ENCODE results near the gene ZNF436.

The ZNF436 gene

DNA sequence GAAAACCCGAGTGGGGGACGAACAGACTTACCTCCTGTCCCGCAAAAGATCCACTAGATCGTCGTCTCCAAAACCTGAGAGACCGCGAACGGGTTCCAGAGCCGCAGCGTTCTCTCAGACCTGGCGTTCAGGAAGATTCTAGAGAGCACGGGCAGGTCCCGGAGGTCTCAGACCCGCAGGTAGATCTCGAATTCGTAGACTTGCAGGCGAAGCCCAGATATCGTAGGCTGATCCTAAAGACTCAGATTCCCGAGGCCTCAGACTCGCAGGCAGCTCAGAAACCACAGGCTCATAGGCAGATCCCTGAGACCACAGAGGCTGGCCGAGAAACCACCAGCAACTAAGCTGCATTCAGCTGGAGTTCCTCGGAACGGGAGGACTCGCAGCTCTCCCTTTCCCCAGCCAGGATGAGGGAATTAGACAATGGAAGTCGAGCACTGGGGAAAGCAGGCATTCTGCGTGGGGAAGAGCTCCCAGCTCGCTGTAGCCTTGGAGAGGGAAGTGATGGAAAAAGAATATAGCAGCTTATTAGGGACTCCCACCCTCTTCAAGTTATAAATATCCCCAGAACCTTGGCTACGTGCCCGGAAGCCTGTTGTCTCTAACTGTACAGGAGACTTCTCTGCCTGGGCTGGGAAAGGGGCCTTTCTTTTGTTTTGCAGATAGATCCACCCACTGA is at the start of gene ZNF436:
ZNF436 (minus strand) TSS at position 502 of the 679 bp plus-strand sequence. CDS start 1,831 bp downstream, outside the sequence.
- peak; percentile 28 for DNase-seq

DNA sequence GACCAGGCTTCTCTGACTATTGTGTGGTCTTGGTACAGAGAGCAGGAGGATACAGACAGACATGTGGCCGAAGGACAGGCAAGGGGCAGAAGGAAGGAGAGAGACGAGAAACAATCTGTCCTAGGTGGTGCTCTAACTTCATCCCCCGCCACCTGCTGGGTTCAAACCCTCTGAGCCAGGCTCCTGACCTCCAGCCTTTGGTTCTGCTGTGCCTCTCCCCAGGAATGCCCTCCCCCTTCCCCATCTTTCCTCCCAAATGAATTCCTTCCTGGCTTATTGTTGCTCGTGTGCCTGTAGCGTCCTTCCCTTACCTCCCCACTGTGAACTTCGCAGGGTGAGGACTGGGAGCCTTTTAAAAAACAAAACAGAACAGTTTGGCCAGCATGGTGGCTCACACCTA is 49.5 kb upstream of the ZNF436 start:
- no peak for DNase-seq

DNA sequence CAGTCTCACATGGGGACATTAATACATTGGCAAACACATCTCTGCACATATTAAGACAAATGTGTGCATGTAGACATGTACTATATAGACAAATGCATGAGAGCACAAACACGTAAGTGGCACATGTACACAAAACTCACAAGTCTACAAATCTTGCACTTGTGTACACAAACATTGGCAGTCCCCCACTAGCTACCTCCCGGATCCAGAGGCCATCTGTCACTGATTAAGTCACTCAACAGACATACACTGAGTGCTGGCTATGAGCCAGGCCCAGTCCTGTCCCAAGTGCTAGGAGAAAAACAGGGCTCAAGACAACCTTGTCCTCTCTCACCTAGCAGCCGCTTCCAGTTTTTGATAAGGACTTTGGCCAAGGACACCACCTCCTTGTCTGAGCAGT is 47.9 kb upstream of the ZNF436 start:
- DNase-seq: no peak

DNA sequence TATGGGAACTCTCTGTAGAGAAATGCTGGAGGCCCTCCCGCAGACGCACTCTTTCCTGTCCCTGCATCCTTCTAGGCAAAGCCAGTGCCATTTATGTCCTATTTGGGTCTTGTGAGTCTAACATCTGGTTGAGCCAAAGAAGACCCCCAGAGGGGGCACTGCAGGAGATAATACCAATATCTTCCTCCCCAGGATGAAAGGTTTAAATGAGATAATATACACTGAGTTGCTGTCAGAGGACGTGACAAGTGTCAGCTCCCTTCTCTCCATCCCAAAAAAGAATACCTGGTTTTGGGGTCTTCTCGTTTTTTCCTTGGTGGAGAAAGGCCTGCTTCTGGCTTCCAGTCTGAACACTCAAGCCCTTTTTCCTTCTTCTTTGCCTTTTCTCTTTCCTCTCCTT is 47.3 kb upstream of the ZNF436 start:
- DNase-seq: no peak

DNA sequence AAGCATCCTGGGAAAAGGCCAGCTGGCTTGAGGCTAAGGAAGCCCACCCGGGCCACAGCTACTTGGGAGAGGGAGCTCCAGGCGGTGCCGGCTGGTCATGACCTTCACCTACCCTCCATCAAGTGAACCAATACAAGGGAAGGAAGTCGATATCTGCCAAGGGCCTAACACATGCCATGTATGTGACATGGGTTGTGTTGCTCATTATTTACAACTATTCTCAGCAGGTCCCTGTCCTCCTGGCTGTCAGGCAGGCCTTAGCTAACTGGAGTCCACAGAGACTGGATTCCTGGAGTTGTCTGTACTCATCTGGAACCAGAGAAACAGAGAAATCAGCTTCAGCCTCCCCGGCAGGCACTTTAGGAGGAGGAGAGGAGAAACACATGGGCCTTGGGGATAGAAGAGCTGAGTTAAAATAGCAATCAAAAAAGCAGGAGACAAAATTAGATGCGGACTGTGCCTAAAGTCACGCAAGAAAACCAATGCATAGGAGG is 39.2 kb upstream of the ZNF436 start:
- no peak for DNase-seq

DNA sequence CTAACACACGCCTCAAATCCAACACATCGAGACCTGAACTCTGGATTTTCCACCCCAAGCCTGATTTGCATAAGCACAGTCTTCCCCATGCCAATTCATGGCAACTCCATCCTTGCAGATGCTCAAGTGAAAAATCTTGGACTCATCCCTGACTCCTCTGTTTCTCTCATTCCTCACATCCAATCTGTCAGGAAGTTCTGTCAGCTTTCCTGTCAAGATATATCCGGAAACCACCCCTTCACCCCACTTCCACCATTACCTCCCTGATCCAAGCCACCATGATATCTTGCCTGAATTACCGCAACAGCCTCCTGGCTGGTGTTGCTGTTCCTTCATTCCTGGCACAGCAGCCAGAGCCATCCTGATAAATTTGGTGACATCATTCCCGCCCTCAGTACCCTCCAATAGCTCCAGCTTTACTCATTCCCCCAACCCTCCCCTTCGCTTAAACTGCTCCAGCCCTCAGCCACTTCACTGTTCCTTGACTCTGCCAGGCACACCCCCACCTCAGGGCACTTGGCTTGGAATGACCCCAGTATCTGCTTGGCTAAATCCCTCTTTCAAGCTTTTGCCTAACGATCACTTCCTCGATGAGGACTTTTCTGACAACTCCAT is 37.5 kb upstream of the ZNF436 start:
- DNase-seq: no peak

DNA sequence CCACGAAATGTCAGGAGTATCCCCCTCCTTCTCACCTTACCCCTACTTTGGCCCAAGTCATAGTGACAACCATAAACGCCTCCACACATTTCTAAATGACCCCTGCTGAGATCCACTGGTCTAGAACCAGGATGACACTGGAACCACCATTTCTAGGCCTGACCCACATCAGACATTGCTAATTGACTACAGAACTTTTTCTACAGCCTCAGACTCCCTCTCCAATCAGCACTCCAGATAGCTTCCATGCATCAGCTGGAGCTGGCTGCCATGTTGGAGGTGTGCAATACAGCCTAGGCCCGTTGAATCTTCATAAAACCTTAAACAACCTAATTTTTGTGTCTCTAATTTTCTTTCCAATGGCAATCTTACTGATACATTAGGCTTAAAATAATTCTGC is 36.3 kb upstream of the ZNF436 start:
- DNase-seq: no peak

DNA sequence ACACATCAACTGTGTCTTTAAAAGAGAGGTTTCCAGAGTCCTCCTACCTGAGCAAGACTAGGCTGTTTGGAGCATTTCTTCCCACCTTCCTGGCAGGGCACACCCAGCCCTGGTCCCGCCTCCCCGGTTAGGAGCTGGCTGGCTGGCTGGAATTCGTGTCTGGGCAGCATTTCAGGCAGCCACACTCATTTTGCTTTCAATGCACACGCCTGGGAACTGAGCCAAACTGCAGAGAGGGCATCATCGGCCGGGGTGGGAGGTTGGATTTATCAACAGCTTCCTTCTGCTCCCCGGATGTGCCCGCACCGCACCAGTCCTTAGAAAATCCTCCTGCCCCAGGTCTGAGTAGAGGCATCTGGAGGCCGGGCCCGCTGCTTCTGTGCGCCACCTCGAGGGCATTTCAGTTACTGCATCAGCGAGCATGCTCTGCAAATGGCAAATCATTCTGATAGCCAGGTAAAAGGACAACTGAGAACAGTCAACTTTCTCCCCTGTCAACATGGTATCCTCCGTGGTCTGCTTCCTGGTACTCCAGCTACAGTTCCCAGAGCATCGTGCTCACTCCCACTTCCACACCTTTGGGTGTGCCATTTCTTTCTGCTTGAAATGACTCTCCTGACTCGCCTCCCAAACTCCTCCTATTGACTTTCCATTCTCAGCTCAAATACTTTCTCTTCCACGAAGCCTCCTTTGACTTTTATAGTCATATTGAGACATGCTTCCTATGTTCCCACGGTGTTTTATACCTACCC is 34.3 kb upstream of the ZNF436 start:
- peak; percentile 85 for DNase-seq

DNA sequence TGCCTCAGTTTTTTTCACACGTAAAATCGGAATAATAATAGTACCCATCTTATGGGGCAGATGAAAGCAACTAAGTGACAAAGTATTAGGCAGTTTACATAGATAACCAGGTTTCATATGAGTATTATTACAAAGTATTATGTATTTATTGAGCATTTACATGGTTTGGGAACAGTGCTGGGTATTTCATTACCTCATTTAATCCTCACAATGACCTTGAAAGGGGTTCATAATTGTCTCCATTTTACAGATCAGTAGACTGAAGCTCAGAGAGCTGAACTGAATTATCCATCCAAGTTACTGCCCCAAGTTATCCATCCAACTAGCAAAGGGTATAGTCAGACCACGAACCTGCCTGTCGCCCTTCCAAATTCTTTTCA is 33.7 kb upstream of the ZNF436 start:
- DNase-seq: no peak

DNA sequence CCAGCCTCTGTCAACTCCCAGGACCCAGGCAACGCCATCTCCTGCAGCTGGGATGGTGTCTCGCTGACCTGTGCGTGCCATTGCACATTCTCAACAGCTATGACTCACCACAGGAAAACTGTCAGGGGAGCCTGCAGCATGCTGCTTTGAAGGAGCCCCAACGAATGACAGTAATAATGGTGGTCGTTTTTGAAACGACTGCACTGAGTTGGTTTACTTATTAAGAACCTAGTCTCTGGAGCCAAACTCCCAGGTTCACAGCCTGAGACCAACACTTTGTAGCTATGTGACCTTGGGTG is 33.4 kb upstream of the ZNF436 start:
- no peak for DNase-seq

DNA sequence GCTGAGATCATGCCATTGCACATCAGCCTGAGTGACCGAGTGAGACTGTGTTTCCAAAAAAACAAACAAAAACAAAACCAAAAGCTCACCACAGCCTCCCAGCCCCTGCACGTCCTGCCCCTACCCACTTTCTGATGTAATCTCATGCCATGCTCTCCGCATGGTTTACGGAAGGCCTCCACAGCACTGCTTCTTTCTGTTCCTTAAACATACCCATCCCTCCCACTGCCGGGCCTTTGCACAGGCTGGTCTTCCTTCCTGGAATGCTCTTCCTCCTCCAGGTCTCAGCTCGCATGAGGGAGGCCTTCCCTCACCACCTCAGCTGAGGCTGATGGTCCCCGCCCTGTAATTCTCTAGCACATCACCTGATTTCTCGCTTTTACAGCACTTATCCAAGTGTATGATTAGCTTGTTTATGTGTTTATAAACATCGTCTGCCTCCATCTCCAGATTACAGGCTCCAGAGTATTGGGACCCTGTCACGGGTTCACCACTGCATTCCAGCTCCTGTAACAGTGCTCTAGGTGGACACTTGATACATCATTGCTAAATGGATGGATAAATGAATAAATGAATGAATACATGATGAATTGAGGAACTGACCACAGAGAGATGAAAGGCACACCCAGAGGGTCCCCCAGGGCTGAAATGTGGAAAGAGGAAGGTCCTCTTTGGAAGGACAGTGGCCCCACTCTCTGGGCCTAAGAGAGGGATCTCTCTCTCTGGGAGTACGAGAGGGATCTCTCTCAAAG is 32.8 kb upstream of the ZNF436 start:
- no peak for DNase-seq

DNA sequence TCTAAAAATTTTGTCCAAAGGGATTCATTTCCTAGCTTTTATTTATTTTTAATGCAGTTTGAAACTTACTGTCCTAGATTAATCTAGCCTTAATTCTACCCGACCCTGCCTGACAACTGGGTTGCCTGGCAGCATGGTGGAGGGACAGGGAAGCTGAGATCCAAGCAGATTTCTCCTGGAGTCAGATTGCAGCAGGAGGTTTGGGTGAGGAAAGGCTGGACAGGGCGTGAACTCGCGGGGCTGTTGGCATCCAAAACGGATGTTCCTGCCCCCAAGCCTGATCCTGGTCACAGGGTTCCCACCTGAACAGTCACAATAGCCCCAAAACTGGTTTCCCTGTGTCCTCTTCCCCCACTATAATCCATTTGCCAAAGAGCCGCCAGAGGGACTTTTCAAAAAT is 31.7 kb upstream of the ZNF436 start:
- DNase-seq: no peak

DNA sequence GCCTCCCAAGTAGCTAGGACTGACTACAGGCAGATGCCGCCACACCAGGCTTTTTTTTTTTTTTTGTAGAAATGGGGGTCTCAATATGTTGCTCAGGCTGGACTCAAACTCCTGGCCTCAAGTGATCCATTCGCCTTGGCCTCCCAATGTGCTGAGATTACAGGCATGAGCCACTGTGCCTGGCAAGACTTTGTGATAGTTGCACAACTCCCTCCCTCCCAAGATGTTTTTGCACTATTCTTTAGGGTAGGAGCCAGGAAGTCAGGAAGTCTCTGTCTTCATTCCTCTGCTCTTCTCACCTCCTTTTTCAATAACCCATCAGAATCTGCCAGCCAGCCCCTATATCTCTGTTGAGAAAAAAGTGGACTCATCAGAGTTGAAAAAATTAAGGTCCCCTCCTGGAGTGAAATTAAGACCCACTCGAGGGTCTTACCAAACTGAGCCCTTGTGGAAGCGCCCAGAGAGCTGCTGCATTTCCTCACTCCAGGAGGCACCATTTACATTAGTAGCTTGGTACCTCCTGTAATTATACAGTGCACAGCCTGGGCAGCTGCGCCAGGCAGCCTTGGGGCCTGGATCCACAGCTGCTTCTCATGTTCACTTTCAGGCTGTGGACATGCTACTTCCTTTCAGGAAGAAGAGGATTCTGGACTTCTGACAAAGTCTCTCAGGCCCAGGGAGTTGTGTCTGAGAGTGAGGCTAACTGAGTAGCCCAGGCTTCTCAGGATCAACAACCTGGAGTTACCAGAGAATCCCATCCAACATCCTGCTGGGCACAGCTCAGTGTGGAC is 30.9 kb upstream of the ZNF436 start:
- no peak for DNase-seq

DNA sequence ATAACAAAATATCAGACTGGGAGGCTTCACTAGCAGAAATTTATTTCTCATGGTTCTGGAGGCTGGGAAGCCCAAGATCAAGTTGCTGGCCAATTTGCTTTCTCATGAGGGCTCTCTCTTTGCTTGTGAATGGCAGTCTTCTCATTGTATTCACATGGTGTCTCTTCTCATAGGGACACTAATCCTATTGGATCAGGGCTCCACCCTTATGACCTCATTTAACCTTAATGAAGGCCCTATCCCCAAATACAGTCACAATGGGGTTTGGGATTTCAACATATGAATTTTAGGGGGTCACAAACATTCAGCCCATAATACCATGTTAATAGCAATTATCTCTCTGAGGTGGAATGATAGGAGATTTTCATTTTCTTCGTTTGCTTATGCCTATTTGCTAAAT is 29.6 kb upstream of the ZNF436 start:
- no peak for DNase-seq

DNA sequence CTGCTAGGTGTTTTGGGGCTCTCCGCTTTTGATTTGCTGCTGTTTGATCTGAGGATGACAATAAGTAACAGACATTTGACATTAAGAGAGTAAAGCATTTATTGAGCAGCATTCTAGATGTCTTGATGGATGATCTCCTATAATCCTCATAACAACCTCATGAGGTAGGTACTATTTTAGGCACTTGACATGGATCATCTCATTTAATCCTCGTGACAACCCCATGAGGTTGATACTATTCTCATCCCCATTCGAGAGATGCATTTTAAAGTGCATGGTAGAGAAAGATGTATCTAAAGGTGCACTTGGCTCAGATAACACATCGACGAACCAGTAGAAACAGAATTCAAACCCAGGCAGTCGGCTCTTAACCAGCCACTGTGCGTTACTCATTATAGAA is 28.3 kb upstream of the ZNF436 start:
- DNase-seq: no peak

DNA sequence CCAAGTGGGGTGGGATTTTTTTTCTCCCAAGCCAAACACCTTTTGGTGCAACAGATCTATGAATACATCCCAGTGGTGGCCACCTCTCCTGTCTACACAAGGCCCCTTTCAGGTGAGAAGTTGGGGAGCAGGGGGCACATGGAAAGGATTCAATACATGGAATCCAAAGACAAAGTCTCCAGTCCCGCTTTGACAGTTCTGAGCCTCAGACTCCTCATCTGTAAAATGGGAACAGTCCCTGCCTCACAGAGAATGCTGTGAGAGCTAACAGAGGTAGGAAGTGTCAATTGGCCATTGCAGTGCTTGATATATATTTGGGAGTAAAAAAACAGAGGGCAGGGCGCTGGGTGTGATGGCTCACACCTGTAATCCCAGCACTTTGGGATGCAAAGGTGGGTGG is 26.7 kb upstream of the ZNF436 start:
- no peak for DNase-seq

DNA sequence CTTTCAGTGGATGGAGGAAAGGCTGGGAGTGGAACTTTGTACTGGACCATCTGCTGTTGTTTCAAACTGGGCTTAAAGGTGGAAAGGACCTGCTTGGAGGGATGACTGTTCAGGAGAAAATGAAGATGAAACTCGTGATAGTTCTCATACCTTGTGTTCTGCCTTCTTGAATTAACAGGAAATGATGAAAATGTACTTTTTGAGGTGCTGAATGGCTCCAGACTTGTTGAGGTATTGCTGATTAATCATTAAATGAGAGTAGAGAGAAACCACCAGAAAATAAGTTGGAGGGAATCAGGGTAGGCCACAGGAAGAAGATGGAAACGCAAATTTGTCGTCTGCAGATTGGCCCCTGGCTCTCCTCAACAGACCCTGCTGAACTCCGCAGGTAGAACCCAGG is 26.2 kb upstream of the ZNF436 start:
- no peak for DNase-seq

DNA sequence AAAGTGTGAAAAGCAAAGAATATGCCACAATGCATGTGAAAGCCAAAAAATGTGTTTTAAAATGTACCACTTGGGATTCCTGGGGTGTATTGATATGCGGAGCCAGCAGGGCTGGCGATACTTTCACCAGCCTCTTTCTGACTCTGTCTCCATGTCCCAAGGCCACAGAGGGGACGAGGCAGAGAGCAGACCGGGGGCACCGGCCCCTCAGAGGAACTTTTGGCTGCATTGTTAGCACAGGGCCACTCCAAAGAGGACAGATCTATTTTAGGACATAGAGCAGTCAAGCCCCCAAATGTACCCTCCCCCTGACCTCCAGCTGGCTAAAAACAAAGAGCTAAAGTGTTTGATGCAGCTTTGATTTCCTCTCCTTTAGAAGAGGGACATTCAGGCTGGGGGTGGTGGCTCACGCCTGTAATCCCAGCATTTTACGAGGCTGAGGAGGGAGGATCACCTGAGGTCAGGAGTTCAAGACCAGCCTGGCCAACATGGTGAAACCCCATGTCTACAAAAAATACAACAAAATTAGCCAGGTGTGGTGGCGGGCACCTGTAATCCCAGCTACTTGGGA is 25.6 kb upstream of the ZNF436 start:
- no peak for DNase-seq

DNA sequence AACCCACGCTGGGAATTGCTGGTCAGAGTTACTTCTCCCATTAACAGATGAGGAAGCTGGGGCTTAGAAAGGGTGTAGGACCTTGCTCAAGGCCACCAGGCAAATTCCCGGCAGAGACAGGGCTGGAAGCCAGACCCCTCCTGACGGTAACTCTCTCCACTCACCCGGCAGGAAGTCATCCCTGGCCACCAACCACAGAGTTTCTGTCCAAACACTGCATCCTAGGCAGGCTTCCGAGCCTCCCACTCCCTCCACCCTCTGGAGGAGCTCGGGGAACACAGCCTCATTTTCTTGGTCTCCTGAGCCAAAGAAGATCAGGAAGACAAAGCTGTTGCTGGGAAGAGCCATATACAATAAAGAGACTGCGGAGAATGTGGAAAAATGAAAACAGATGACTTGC is 25.0 kb upstream of the ZNF436 start:
- no peak for DNase-seq

DNA sequence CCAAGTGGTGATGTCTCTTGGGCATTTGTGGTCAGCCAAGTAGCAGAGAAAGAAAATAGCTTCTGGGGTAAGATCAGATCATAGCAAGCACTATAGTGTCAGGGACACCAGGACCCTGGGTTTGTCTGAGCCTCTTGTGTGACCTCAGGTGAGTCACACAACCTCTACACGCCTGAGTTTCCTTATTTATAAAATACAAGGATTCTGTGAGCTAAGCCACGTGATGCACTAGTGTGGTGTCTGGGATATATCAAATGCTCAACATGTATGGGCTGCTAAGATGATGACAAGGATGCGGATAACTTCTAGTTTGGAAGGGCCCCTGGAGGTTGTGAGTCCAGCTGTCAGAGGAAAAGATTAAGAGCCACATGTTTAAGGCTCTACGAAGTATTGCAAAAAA is 24.5 kb upstream of the ZNF436 start:
- DNase-seq: no peak

DNA sequence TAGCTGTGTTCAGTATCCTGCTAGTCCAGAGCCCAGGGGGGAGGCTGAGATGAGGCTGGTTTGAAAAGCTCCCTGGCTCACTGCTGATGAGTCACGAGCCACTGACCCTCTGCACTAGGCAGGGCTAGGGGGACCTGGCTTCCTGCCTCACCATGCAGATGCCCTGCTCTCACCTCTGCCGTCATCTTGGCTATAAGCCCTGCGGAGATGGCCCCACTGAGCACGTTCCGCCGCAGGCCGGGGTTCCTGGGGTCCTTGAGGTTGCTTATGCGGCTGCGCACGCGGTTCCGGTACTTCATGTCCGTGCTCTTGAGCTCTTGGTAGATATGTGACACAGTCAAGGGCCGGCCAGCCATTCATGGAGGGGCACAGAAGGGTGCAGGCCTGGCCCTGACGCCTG is 24.1 kb upstream of the ZNF436 start:
- no peak for DNase-seq

DNA sequence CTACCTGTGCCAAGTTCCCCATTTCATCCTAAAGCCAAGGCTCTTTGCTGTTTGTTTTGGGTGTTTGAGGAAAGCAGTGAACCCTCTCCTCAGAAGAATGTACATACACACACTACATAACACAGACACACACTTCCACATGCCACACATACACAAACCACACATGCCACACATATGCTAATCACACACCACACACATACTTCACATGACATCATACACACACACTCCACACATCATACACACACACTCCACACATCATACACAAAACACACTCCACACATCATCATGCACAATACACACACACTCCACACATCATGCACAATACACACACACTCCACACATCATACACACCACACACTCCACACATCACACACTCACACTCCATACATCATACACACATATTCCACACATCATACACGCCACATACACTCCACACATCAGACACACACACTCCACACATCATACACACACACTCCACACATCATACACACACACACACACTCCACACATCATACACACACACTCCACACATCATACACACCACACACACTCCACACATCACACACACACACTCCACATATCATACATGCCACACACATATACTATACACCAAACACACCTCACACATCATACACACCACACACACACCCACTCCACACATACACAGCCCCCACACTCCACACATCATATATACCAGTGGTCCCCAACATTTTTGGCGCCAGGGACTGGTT is 22.7 kb upstream of the ZNF436 start:
- no peak for DNase-seq
